Eye (tissue), 1 donor: ENCODE measurements around the gene COG2.
"Not testable (repeated sequence)": the region's sequence is repeated elsewhere in the genome, so short reads cannot be mapped to it uniquely, and the experiment has no call there.

ENCODE experiments used
- DNase-seq: peaks from one replicate; pipeline ENCODE4 v3.0.0-alpha.2; 2015

COG2 gene

DNA sequence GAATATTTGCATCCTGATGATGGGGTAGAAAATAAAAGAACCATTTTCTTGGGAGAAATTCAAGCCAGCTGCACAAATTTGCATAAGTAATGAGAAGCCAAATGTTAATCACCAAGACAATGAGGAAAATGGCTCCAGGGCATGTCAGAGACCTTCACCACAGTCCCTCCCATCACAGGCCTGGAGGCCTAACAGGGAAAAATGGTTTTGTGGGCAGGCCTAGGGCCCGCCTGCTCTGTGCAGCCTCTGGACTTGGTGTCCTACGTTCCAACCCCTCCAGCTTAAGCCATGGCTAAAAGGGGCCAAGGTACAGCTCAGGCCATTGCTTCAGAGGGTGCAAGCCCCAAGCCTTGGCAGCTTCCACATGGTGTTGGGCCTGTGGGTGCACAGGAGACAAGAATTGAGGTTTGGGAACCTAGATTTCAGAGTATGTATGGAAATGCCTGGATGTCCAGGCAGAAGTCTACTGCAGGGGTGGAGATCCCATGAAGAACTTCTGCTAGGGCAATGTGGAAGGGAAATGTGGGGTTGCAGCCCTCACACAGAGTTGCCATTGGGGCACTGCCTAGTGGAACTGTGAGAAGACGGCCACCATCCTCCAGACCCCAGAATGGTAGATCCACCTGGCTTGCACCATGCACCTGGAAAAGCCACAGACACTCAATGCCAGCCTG lies 79.7 kb downstream of the COG2 start:
- not testable (repeated sequence) for DNase-seq

- DNase-seq: no peak
Observed at GRCh38 chr1:230725256-230726012, 83.2 kb downstream of the COG2 start.

- no peak for DNase-seq
Observed at GRCh38 chr1:230728710-230729392, 86.6 kb downstream of the COG2 start.

- no peak for DNase-seq
Observed at GRCh38 chr1:230730977-230731376, 88.7 kb downstream of the COG2 start.

- no peak for DNase-seq
Observed at GRCh38 chr1:230735447-230735846, 93.2 kb downstream of the COG2 start.

- DNase-seq: no peak
Observed at GRCh38 chr1:230737622-230738262, 95.5 kb downstream of the COG2 start.

DNA sequence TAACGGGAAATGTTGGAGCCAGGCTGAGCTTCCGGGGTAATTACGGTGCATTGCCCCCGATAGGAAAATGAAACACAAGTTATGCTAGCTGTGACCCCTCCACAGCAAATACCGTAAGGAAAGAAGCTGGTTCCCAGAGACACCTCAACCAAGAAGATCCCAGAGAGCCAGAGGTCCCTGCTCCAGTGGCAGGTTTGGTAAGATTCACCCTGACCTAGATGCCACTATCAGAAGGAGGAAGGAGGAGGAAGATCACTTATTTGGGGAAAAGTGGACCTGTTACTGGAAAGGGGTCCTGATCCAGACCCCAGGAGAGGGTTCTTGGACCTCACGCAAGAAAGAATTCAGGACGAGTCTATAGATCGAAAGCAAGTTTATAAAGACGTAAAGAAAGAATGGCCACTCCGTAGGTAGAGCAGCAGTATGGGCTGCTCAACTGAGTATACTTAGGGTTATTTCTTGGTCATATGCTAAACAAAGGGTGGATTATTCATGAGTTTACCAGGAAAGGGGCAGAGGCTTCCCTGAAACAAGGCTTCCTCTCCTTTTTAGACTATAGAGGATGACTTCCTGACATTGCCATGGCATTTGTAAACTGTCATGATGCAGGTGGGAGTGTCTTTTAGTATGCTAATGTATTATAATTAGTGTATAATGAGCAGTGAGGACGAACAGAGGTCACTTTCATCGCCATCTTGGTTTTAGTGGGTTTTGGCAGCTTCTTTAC lies 97.4 kb downstream of the COG2 start:
- no peak for DNase-seq
